Gastroesophageal sphincter (tissue), 3 donors: ENCODE measurements around the gene PSMG2.

Experiments
- CTCF ChIP-seq, 4 experiments: fragments of 200-600 bp in 2 of 4; fragments of 450-650 bp in 2 of 4; sonication (generic) in 1 of 4; IDR thresholded peaks; one replicate each; pipeline ENCODE4 v1.5.1; 2017 to 2019; ENCODE audit warnings: antibody characterized with exemption in 4 of 4, mild to moderate bottlenecking in 2 of 4, moderate library complexity in 2 of 4
- POLR2A ChIP-seq, 2 donors: fragments of 450-650 bp; IDR thresholded peaks; one replicate each; pipeline ENCODE4 v1.6.1; 2017; ENCODE audit warnings: antibody characterized with exemption in 2 of 2, mild to moderate bottlenecking in 2 of 2, moderate library complexity in 1 of 2
- POLR2AphosphoS5 ChIP-seq: sonication (generic); formaldehyde crosslinking; IDR thresholded peaks from one replicate; pipeline ENCODE4 v1.6.1; 2017; ENCODE audit warnings: antibody characterized with exemption

GRCh38 chr18:12726331-12726730 lies 23.5 kb downstream of the PSMG2 start:
- TF ChIP-seq CTCF (IDR thresholded peaks at IDR 0.05) = no peak
- TF ChIP-seq POLR2A (IDR thresholded peaks at IDR 0.05) = no peak
- TF ChIP-seq POLR2AphosphoS5 = no peak
